GM10248 (cell line): ENCODE measurements around the gene ANKRD31.
"Not testable (repeated sequence)": the region's sequence is repeated elsewhere in the genome, so short reads cannot be mapped to it uniquely, and the experiment has no call there.

Experiments used
- CTCF ChIA-PET: fragments of 300-600 bp; sonication (Branson Sonifier 250); formaldehyde crosslinking; extraction: SDS; loops from one replicate; lab custom pipeline; 2021; ENCODE audit warnings: antibody characterized with exemption; lab: Yijun Ruan, JAX
- POLR2A ChIA-PET: fragments of 350-650 bp; sonication (Branson Sonifier 250); formaldehyde crosslinking; extraction: SDS; loops from one replicate; lab custom pipeline; 2020; ENCODE audit warnings: antibody characterized with exemption; lab: Yijun Ruan, JAX
- DNase-seq: peaks from one replicate; pipeline ENCODE4 v3.0.0; 2012; ENCODE audit errors: extremely low spot score
- CTCF ChIP-seq: IDR thresholded peaks from 2 replicates; pipeline ENCODE4 v1.5.1; 2012; ENCODE audit warnings: mild to moderate bottlenecking, low read depth; ENCODE audit errors: extremely low read depth, missing control alignments, control extremely low read depth

The ANKRD31 gene

GRCh38 chr5:75190227-75190626 lies 46.5 kb downstream of the ANKRD31 start:
- no peak for TF ChIP-seq CTCF
- no peak for DNase-seq
- ChIA-PET POLR2A (no interaction called here), CTCF (interaction anchor here (1.7 kb wide), 1 partner anchor 47 kb away, joined by 4 read pairs; the partner anchor contains the start of gene ANKRD31)

GRCh38 chr5:75189353-75189752 lies 47.3 kb downstream of the ANKRD31 start:
- POLR2A ChIA-PET: no interaction called here
- DNase-seq: no peak
- no peak for TF ChIP-seq CTCF
- CTCF ChIA-PET: interaction anchor here (1.7 kb wide), 1 partner anchor 48 kb away, joined by 4 read pairs; the partner anchor contains the start of gene ANKRD31

GRCh38 chr5:75185763-75186162 lies 50.9 kb downstream of the ANKRD31 start:
- TF ChIP-seq CTCF: no peak
- ChIA-PET POLR2A (no interaction called here), CTCF (no interaction called here)
- DNase-seq: no peak

DNA sequence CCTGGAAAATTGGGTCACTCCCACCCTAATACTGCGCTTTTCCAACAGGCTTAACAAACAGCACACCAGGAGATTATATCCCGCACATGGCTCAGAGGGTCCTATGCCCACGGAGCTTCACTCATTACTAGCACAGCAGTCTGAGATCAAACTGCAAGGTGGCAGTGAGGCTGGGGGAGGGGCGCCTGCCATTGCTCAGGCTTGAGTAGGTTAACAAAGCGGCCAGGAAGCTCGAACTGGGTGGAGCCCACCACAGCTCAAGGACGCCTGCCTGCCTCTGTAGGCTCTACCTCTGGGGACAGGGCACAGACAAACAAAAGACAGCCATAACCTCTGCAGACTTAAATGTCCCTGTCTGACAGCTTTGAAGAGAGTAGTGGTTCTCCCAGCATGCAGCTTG lies 60.7 kb downstream of the ANKRD31 start:
- POLR2A ChIA-PET, CTCF ChIA-PET, DNase-seq: not testable (repeated sequence)

DNA sequence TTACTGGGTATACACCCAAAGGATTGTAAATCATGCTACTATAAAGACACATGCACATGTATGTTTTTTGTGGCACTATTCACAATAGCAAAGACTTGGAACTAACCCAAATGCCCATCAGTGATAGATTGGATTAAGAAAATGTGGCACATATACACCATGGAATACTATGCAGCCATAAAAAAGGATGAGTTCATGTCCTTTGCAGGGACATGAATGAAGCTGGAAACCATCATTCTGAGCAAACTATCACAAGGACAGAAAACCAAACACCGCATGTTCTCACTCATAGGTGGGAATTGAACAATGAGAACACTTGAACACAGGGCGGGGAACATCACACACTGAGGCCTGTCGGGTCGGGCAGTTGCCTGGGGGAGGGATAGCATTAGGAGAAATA lies 61.8 kb downstream of the ANKRD31 start:
- CTCF ChIA-PET, POLR2A ChIA-PET: not testable (repeated sequence)

GRCh38 chr5:75169516-75169915 lies 67.2 kb downstream of the ANKRD31 start:
- ChIA-PET CTCF (no interaction called here), POLR2A (no interaction called here)
- no peak for TF ChIP-seq CTCF
- DNase-seq: no peak

More for the DNA sequence above, 61.8 kb downstream of the ANKRD31 start:
- DNase-seq: not testable (repeated sequence)

DNA sequence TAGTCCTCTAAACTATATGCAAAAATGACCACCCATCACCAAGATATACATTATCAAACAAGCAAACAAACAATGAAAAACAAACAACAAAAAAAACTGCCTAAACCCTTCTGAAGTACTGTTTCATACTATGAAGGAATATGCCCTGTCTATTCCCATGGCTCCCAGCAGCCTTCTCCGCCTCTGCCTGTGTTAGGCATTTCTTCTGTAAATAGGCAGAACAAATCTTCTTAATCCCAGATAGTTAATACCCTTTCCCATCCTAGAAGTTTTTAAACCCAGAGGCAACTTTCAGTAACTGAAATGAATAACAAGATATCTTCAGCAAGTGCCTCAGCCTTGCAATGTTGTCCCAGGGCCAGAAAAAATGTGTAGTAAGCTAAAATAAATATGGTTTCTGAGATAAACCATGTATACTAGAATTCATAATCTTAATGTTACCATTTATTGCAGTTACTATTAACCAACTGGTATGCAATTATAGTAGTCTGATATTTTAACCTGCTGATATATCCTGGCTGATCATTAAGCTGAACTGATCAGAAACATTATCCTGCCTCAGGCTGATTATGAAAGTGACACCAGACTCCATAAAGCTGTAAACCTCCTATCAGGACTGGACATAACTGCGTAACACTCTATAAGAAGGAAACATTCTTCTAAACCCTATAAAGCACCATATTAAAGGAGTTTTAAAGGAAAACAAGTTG lies 68.5 kb downstream of the ANKRD31 start:
- no peak for DNase-seq
- POLR2A ChIA-PET: no interaction called here
- no peak for TF ChIP-seq CTCF
- CTCF ChIA-PET: no interaction called here
